Fibroblast of skin of left biceps (primary cell): Measurements from ENCODE around the gene PLA2G4C.

Experiments used
- DNase-seq, 2 experiments: peaks; one replicate each; pipeline ENCODE4 v3.0.0-alpha.2; 2013; ENCODE audit warnings: low read depth in 2 of 2

Gene PLA2G4C

DNA sequence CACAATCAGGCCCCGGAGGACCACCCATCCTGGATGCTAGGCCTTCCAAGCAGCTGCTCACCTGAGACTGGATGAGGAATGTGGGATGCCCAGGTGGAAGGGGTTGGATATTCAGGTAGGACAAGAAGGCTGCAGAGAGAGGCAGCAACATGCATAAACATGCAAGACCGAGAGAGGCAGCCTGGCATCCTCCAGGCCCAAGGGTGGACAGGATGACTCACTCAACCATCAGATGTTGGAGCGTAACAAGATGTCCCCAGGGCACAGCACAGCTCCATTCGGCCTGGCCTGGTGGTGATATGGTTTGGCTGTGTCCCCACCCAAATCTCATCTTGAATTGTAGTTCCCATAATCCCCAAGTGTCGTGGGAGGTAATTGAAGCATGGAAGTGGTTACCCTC is 56.8 kb downstream of the PLA2G4C start:
- no peak for DNase-seq

DNA sequence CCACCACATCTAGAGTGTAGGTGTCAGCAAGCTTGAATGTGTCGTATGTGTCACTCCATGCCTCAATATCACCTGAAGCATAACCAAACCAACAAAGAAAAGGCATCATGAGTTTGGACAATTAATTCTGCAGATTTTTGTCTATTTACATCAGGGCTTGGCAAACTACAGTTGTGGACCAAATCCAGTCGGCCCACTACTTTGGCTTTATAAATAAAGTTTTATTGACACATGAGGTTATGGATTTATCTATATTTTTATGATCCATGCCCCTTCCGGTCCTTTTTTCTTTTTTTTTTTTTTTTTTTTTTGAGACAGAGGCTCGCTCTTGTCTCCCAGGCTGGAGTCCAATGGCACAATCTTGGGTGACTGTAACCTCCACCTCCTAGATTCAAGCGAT is 57.5 kb downstream of the PLA2G4C start:
- DNase-seq, result no peak

DNA sequence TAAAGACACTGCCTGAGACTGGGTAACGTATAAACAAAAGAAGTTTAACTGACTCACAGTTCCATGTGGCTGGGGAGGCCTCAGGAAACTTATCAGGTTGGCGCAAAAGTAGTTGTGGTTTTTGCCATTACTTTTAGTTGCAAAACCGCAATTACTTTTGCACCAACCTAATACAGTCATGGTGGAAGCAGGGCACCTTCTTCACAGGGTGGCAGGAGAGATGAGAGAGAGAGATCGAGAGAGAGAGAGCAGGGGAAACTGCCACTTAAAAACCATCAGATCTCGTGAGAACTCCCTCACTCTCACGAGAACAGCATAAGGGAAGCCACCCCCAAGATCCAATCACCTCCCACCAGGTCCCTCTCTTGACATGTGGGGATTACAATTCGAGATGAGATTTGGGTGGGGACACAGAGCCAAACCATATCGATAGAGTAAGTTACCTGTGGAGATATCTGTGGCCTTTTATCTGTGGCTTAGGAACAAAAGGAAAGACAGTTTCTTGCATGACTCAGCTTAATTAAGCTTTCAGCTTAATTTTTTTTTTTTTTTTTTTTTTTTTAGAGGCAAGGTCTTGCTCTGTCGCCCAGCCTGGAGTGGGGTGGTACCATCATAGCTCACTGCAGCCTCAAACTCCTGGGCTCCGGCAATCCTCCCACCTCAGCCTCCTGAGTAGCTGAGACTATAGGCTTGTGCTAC is 59.1 kb downstream of the PLA2G4C start:
- DNase-seq, result no peak

DNA sequence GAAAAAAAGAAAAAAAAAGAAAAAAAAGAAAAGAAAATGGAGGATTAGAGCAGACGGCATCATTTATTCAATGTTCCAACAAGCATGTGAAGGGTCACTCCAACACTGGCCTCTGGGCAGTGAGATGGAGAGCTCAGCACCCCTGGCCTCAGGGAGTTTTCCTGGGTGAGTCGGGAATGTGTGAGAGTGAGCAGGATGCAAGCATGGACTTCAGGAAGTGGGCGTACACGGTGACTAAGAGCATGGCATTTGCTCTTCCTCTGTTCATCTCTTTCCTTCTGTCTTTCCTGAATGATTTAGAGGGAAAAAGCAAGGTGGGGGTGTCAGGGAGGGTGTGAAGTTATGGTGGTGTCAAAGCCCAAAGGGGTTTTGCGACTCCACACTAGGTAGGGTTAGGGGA is 66.1 kb downstream of the PLA2G4C start:
- no peak for DNase-seq

DNA sequence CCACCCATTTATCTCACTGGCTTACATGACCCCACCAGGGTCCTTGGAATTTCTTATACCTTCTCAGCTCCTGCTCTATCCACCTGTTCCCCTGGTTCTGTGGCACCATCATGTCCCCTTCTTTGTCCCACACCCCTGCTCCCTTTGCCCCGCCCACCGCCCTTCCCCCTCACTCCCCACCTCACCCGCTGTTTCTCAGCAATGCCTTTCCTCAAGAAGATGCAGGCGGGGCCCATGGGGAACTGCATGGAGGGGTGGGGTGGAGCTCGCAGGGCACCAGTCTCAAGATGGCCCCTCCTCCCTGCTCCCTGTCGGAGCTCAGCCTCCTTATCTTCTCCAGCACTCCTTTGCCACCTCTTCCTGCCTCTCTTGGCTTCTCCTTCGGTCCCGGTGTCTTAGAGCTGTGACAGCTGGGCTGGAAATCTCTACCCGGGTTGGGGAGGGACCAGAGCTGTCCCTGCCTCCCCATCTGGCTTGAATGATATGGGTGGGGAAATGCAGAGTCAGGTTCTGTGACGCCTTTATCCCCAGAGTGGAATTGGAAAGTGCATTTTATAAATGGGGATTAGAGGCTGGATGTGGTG is 66.8 kb downstream of the PLA2G4C start, which contains the start of gene CABP5:
Gene CABP5 (minus strand): TSS at position 405 of the 584 bp plus-strand sequence. CDS start 157 bp downstream, at position 248.
- no peak for DNase-seq

DNA sequence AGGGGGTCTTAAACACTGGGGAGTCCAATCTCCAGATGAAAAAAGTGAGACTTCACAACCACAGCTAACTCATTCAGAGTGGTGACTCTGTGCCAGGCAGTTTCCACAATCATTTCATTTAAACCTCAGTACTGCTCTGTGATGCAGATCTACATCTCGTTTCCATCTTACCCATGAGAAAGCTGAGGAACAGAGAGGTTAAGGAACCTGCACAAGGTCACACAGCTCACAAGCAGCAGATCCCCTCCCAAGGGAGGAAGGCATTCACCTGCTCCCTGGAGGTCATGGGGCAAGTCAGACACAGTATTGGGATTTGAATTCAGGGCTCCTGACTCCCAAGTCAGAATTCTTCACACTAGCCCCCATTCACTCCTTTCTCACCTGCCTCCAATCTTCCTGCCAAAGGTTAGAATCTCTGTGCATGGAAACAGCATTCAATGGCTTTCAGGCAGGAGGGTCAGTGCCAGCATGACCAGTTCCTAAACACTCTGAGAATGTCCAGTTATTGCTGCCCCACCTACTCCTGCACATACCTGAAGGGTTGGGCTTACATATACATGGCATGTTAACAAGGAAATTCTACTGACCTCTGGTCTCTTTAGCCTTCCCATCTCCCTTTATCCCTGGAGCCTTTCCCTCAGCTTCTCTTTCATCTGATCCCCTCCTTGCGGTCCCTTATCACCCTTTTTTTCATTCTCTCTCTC is 68.6 kb downstream of the PLA2G4C start:
- no peak for DNase-seq

DNA sequence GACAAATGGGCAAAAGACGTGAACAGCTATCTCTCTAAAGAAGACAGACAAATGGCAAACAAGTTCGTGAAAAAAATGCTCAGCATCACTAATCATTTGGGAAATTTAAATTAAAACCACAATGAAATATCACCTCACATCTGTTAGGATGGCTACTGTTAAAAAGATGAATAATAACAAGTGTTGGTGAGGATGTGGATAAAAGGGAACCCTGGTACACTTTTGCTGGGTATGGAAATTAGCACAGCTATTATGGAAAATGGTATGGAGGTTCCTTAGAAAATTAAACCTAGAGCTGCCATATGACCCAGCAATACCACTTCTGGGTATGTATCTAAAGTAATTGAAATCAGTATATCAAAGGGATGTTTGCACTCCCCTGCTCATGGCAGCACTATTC is 73.9 kb downstream of the PLA2G4C start:
- no peak for DNase-seq

DNA sequence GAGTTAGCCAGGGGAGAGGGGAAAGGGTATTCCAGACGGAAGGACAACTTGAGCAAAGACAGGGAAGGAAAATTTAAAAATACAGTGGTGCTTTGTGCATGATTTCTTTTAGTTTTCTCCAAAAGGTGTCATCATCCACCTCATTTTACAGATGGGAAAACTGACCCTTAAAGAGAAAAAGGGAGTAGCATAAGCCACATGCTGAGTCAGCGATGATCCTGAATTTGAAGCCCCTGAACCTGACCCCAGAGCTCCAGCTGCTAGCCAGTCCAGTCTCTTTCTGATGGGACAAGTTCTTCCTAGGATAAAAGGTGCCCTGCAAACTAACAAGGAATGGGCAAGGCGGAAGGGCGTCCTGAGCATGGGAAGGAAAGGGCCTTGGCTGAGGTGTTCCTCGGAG is 77.0 kb downstream of the PLA2G4C start:
- DNase-seq, result no peak

DNA sequence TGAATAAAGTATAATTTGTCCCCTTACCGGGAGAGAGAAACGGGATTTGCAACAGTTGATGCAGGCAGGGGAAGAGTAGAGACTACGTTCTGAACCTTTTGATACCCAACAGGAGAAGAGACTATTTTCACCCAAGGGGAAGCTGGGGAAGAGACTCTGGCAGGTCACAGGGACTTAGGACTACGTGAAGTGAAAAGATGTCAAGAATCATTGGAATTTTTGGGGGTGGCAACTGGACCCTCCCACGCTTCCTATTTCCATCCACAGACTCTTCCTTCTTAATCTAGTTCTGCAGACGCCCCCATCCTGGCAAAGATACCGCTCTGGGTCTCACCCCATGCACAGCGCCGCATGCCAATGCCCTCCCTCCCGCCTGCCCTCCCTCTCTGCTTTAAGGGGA is 80.5 kb downstream of the PLA2G4C start:
- no peak for DNase-seq

DNA sequence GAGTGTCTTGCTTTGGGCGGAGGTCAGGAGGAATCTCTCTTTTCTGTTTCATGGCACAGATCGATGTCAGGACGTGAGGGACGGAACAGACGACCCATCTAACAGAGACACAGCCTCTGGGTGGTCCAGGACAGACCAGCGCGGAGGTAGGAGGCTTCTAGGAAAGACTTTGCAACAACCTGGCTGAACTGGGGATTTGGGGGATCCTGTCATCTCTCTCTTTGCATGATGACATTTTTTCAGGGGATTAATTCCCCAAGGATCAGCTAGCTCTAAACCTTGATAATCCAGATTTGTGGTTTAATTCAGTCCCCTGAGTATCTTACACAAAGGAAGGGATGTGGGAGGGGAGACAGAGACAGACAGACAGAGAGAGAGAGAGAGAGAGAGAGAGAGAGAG is 81.2 kb downstream of the PLA2G4C start:
- DNase-seq, result no peak

DNA sequence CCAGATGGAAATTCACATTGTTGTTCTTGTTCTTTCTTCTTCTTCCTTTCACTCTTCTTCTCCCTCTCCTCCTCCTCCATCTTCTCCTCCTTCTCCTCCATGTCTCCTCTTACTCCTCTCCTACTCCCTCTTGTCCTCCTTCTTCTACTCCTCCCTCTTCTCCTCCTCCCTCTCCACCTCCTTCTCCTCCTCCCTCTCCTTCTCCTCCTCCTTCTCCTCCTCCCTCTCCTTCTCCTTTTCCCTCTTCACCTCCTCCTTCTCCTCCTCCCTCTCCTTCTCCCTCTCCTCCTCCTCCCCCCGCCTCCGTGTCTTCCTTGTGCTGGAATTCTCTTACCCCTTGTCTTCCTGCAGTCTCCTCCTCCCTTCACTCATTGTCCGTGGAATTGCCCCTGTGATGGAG is 85.1 kb downstream of the PLA2G4C start:
- no peak for DNase-seq

DNA sequence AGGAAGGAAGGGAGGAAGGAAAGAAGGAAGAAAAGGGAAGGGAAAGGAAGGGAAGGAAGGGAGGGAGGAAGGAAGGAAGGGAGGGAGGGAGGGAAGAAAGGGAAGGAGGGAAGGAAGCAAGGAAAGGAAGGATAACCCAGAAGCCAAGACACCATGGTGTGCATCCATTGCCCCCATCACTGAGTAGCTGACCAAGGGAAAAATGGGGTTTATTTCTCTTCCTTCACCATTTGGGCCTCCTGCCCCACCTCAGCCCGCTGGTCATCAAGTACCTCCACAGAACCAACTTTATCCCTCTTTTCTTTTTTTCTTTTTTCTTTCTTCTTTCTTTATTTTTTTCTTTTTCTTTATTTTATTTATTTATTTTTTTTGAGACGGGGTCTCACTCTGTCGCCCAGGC is 87.1 kb downstream of the PLA2G4C start:
- no peak for DNase-seq

DNA sequence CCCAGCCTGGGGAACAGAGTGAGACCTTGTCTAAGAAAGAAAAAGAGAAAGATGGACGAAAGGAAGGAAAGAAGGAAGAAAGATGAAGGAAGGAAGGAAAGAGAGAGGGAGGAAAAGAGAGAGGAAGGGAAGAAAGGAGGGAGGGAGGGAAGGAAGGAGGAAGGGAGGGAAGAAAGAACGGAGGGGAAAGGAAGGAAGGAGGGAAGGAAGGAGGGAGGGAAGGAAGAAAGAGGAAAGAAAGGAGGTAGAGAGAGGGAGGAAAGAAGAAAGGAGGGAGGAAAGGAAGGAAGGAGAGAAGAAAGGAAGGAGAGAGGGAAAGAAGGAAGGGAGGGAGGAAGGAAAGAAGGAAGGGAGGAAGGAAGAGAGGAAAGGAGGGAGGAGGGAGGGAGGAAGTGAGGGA is 87.6 kb downstream of the PLA2G4C start:
- DNase-seq, result no peak

DNA sequence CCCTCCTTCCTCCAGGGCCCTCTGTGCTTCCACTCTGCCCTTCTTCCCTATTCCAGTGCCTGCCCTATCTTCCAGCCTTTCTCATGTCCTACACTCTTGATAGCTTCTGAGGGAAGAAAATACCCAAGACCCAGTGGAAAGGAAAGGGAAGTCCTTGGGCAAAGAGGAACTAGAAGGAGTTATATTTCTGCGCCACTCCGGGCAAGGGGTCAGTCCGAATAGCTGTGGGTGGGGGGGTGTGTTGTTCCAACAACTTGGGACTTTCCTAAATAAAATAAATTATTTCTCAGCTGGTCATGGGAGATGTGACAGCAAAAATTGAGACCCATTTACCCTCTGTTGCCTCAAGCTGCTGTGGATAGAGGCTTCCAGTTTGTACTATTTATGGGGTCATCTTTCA is 89.9 kb downstream of the PLA2G4C start:
- no peak for DNase-seq

DNA sequence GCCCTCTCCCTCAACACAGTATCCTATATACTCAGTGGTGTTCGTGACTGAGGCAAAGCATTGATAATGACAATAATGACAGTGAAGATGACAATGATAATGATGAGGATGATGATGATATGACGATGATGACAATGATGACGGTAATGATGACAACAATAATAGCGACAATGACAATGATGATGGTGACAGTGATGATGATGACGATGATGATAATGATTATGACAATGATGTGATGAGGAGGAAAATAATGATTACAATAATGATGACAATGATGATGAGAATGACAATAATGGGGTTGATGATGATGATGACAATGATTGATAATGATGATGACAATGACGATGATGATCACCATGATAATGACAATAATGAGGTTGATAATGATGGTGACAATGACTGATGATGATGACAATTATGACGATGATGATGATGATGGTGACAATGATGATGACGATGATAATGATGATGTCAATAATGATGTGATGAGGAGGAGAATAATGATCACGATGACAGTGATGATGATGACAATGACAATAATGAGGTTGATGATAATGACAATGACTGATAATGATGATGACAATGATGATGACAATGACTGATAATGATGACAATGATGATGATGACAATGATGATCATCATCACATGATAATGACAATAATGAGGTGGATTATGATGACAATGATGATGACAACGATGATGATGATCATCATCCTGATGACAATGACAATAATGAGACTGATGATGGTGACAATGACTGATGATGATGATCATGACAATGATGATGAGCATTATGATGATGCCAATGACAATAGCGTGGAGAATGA is 99.5 kb downstream of the PLA2G4C start:
- DNase-seq, result no peak

DNA sequence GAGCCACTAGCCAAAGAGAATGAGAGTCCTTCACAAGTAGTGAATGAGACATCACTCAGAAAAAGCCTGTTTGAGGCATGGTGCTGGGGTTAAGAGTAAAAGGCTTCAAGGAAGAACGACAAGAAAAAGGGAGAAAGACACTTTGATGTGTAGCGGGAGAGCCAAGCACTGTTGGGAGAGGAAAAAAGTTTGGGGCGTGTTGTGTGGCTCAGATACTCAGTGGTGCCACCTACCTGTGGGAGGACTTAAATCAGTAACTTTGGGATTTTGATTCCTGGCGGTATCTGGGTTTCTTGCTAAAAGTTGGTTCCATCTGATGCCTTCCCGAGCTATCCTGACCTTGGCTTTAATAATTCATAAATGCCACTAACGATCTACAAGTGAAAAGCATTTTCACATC is 103.9 kb downstream of the PLA2G4C start:
- DNase-seq, result no peak

DNA sequence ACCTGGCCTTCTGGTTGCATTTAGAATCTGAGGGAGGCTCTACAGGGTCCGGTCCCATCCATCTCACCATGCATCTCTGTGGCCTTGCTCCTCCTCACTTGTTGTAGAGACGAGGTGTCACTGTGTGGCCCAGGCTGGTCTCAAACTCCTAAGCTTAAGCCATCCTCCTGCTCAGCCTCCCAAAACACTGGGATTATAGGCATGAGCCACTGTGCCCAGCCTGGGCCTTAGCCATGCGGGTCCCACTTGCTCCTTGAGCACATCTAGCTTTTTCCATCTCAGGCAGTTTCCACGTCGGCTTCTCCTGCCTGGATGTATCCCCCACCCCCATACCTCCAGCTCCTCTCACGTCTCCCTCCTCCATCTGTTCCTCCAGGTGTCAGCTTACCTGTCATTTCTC is 106.4 kb downstream of the PLA2G4C start:
- DNase-seq, result no peak

DNA sequence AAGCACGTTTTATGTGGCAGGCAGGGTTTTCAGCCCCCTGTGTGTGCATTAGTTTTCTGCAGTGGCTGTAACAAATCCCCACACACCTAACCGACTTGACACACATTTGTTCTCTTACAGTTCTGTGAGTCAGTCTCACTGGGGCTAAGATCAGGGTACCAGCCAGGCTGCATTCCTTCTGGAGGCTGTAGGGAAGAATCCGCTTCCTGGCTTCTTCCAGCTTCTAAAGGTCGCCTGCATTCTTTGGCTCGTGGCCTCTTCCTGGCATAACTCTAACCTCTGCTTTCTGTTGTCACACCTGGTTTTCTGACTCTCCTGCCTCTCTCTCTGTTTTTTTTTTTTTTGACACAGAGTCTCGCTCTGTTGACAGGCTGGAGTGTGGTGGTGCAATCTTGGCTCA is 109.8 kb downstream of the PLA2G4C start:
- DNase-seq, result no peak

DNA sequence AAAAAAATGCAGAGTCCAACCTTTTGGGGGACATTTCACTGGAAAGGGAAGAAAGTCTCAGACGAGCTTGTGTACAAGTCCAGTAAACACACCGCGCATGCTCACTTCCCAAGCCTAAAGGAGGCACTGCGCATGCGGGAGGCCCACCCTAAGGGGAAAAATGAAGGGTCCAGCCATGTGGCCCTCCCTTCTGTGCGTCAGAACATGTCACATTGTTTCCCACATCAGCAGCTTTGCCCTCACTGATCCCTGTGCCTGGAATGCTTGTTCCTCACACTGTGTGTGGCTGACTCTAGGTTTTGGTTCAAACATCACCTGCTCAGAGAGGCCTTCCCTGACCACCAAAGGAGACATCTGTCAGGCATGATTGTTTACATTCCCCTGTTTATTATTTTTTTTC is 111.8 kb downstream of the PLA2G4C start:
- no peak for DNase-seq
